Measurements from ENCODE around the gene HPS1. TPM values are rescaled to one million over a fixed set of nuclear protein-coding genes. Genes with fewer than 3 reads are reported as not detected.
"Not testable (repeated sequence)": the region's sequence is repeated elsewhere in the genome, so short reads cannot be mapped to it uniquely, and the experiment has no call there.

Gene HPS1
- total RNA-seq, 4 donors from 2014 or later = 39.0 to 56.7 (median 48.5) TPM

DNA sequence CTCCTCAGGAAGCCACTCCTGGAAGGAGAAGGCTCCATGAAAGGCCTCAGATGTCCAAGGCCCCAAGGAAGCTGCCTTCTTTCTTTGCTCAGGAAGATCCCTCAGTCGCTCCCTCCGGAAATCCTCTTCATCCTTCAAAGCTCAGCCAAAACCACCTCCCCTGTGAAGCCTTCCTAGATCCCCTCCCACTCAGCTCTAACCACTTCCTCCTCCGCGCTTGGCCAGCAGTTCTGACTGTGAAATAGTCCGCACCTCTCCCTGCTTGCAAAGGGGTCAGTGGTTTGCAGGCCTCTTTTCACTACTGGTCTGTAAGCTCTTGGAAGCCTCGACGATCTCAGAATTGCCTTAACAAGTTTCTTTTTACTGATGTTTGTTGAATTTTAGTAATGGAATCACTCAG lies 55.7 kb downstream of the HPS1 start:
- DNase-seq (ENCODE audit: low spot score) (no peak), ATAC-seq (ENCODE audit: low FRiP score) (no peak)
- TF ChIP-seq, protein P1, sequence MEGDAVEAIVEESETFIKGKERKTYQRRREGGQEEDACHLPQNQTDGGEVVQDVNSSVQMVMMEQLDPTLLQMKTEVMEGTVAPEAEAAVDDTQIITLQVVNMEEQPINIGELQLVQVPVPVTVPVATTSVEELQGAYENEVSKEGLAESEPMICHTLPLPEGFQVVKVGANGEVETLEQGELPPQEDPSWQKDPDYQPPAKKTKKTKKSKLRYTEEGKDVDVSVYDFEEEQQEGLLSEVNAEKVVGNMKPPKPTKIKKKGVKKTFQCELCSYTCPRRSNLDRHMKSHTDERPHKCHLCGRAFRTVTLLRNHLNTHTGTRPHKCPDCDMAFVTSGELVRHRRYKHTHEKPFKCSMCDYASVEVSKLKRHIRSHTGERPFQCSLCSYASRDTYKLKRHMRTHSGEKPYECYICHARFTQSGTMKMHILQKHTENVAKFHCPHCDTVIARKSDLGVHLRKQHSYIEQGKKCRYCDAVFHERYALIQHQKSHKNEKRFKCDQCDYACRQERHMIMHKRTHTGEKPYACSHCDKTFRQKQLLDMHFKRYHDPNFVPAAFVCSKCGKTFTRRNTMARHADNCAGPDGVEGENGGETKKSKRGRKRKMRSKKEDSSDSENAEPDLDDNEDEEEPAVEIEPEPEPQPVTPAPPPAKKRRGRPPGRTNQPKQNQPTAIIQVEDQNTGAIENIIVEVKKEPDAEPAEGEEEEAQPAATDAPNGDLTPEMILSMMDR (IDR thresholded peaks at IDR 0.05) = no peak

DNA sequence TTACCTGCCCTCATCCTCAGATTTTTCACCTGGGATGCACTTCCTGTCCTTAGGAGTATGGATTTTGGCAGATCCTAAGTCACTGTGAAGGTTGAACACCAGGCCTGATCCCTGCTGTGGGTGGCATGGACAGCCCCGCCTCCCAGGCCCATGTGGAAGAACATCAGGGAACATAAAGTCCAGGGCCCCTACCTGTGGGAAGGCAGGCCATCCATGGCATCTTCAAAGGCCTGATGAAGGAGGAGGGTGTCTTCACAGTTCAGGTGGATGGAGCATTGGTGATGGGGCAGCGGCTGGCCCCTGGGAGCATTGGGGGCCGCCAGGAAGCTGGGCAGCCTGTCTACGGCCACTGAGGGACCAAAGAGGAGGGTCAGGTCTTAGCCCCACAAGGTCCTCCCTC lies 56.3 kb downstream of the HPS1 start:
- DNase-seq (ENCODE audit: low spot score) (no peak), ATAC-seq (ENCODE audit: low FRiP score) (no peak)
- TF ChIP-seq, protein P1 (IDR thresholded peaks at IDR 0.05) = no peak

DNA sequence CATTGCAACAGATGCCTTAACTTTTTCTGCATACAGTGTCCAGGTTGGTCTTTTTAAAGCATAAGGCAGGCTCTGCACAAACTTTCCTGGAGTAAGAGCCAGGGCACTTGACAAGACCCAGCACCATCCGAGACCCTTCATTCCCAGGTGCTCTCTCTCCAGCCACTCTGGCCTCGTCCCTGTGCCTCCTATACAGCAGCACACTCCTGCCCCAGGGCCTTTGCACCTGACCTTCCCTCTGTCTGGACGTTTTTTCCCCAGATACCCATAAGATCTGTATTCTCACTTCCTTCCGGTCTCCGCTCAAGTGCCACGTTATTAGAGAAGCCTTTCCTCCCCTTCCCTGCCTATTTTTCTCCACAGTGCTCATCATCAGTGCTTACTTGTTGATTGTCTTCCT lies 57.3 kb downstream of the HPS1 start:
- DNase-seq (ENCODE audit: low spot score) = no peak
- TF ChIP-seq, protein P1 (IDR thresholded peaks at IDR 0.05) = no peak
- no peak for ATAC-seq (ENCODE audit: low FRiP score)

DNA sequence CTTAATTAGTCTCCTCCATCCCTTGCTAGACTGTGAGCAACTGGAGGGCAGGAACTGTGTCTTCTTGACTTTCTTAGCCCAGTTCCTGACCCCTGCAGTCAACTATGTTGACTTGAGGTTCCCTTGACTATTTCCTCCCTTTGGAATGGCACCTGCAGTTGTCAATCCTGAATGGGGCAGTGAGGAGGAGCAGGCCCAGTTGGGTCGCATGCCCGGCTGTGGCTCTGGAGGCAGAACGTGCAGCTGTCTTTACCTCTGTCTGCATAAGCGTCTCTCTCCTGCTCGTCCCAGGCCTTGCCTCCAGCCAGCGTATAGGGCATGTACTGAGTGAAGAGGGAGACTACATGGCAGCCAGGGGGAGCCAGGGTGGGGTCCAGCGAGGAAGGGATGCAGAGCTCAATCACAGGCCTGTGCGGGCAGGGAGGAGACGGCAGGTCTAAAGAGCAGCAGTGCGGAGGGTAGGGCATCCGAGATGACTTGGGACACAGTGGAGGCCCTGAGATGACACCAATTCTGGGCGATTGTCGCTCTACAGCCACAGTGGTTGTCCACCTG lies 58.6 kb downstream of the HPS1 start:
- TF ChIP-seq, protein P1 (IDR thresholded peaks at IDR 0.05) = no peak
- DNase-seq (ENCODE audit: low spot score) (no peak), ATAC-seq (ENCODE audit: low FRiP score) (no peak)

DNA sequence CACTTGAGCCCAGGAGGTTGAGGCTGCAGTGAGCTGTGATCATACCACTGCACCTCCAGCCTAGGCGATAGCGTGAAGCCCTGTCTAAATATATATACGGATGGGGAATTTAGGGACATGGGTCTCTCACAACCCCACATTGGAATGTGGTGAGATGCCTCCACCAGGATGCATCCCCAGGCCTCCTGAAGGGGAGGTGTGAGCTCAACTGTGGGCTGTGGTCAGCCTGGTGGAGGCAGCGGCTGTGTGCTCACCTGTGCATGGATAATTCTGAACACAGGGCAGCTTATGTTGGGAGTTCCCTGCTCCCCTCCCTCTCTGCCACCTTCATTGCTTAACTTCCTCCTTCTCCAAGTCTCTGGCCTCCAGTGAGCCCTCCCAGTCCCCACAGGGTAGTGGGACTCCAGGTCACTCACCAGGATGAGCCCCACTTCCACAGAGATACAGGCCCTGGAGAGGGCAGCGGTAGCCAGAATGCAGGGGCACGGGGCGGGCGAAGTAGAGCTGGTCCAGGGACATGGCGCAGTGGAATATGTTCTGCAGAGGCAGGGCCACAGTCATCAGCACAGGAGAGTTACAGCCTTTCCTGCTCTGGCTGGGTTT lies 62.1 kb downstream of the HPS1 start:
- TF ChIP-seq, protein P1 (IDR thresholded peaks at IDR 0.05) = no peak
- ATAC-seq (ENCODE audit: low FRiP score) (no peak), DNase-seq (ENCODE audit: low spot score) (no peak)

DNA sequence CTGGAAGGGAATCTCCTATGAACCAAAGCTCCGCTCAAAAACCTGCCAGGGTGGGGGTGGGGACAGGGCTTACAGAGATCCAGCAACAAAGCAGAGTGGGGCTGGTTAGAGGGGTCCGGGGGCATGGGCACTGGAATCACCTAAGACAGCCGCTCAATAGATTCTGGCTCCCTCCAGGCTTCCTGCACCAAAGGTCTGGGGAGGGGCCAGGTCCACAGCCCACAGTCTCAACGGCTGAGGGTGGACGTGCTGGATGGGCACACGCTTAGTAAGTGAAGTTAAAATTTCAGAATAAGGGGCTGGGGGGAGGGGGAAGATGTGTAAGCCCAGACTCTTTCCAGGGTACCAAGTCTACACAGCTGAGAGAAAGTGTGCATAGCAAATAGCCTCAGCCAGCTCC lies 62.9 kb downstream of the HPS1 start:
- DNase-seq (ENCODE audit: low spot score) (no peak), ATAC-seq (ENCODE audit: low FRiP score) (no peak)
- TF ChIP-seq, protein P1 (IDR thresholded peaks at IDR 0.05) = no peak

DNA sequence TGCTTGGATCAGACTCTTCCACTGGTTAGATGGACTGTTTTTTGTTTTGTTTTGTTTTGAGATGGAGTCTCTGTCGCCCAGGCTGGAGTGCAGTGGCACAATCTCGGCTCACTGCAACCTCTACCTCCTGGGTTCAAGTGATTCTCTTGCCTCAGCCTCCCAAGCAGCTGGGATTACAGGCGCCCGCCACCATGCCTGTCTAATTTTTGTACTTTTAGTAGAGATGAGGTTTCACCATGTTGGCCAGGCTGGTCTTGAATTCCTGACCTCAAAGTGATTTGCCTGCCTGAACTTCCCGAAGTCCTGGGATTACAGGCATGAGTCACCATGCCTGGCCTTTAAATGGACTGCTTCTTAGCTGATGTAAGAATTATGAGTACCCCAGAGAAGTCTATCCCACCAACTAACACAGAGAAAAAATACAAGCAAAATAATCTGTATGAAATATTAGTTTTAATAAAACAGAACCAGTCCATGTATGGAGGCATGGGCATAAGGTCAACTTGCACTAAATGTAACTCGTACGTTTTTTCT lies 63.5 kb downstream of the HPS1 start:
- ATAC-seq (ENCODE audit: low FRiP score); DNase-seq (ENCODE audit: low spot score): not testable (repeated sequence)
